ENCODE data around the gene ARHGAP8.

Gene ARHGAP8

DNA sequence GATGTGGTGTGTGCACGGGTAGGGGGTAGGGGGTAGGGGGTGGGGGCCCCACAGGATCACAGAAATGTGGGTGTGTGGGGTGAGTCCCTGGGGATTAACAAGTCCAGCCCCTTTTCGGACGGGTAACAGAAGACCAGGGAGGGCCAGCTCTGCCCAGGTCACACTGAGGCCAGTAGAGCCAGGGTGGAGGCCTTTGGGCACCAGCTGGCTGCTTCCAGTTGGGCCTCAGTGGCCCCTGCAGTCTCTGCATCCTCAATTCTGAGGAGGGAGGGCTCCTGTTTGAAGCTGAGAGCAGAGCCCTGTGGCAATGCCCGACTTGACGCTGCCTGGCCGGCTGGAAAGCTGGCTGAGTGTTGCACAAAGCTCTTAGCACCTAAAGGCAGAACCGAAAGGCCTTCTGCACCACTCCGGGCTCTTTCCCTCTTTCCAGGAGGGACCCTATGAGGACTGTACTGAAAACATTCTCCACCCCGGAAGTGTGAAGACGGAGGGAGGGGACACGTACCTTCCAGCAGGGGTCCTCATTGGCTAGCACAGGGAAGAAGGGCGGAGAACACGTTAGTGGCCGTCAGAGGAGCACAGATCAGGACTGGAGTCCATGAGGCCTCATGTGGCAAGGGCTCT is 137.0 kb downstream of the ARHGAP8 start:
- no peak for DNase-seq (ENCODE audit: low spot score)
- in situ Hi-C loops (cut with MboI; ENCODE audit: low pct_unique_long_range_greater_than_20kb, low sequenced_read_pairs, unreplicated experiment), result no loop called here
- TF ChIP-seq, protein P1, sequence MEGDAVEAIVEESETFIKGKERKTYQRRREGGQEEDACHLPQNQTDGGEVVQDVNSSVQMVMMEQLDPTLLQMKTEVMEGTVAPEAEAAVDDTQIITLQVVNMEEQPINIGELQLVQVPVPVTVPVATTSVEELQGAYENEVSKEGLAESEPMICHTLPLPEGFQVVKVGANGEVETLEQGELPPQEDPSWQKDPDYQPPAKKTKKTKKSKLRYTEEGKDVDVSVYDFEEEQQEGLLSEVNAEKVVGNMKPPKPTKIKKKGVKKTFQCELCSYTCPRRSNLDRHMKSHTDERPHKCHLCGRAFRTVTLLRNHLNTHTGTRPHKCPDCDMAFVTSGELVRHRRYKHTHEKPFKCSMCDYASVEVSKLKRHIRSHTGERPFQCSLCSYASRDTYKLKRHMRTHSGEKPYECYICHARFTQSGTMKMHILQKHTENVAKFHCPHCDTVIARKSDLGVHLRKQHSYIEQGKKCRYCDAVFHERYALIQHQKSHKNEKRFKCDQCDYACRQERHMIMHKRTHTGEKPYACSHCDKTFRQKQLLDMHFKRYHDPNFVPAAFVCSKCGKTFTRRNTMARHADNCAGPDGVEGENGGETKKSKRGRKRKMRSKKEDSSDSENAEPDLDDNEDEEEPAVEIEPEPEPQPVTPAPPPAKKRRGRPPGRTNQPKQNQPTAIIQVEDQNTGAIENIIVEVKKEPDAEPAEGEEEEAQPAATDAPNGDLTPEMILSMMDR (IDR thresholded peaks at IDR 0.05; ENCODE audit: extremely low read depth, insufficient read depth, missing control alignments), result no peak

DNA sequence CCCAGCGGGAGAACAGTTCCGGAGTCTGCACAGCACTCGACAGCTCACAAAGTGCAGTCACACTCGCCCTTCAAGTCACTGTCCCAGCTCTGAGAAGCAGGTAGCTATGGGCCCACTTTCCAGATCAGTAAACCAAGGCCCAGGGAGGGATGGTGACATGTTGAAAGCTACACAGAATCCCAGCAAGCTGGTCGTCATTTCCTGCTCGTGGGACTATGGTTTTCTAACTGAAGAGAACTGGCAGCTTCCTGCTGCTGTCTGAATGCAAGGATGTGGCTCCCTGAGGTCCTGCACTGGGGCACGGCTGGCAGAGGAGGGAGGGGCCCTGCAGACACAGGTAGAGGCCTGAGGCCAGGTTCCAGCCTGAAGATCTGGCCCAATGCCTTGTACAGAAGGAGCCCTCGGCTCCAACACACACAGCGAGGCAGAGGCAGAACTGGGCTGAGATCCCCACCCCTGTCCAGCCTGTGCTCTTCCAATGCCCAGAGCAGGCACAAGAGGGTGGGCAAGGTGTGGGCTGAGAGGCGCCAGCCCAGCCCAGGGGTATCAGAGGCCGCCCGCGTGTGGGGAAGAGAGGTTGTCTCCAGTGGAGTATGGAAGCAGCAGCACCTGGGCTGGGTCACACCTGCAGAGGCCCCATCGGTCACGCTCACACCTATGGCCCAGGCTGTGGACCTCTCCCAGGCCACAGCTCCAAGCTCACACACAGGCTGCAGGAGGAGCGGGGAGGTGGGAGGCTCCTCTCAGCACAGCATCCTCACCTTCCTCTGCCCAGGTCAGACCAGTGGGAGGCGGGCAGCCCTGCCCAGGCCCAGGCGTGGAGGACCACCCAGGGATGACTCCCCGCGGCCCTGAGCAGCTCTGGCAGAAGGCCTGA is 138.3 kb downstream of the ARHGAP8 start:
- in situ Hi-C loops (cut with MboI; ENCODE audit: low pct_unique_long_range_greater_than_20kb, low sequenced_read_pairs, unreplicated experiment), result no loop called here
- TF ChIP-seq, protein P1 (IDR thresholded peaks at IDR 0.05; ENCODE audit: extremely low read depth, insufficient read depth, missing control alignments), result no peak
- DNase-seq (ENCODE audit: low spot score), result no peak

DNA sequence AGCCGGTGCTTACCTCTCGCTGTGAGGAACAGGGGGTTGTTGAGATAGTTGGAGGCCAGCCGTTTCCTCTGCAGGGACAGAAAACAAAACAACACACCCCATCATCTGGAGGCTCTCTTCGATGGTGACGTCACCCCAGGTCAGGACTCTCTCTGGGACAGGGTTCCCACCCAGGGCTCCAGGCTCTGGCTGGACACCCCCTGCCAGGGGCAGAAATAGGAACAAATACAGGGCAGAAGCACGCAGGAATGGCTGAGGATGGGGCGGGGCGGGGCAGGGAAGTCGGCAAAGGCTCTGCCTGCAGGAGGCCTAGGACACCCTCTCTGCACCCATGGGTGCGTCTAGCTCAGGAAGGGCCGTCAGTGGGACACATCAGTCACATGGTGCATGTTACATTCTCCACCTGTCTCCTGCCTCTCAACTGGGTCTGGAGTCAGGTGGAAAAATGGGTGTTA is 138.9 kb downstream of the ARHGAP8 start:
- in situ Hi-C loops (cut with MboI; ENCODE audit: low pct_unique_long_range_greater_than_20kb, low sequenced_read_pairs, unreplicated experiment), result no loop called here
- no peak for DNase-seq (ENCODE audit: low spot score)
- TF ChIP-seq, protein P1 (IDR thresholded peaks at IDR 0.05; ENCODE audit: extremely low read depth, insufficient read depth, missing control alignments), result no peak

DNA sequence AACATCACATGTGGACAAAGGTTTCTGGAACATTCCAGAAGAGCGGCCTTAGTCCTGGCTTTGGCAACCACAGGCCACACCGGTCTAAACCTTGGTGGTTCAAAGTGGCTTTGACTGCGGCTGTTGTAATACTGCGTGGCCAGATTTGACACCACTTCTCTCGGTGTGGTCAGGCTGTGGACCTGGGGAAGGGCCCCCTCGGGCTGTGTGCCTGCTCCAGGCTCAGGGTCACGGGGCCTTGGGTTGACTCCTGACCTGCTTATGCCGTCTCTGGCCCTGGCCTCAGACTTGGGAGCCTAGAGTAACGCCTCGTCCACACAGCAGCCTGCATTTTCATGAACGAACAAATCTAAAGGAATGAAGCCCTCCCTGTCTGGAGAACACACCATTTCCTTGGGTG is 139.4 kb downstream of the ARHGAP8 start:
- in situ Hi-C loops (cut with MboI; ENCODE audit: low pct_unique_long_range_greater_than_20kb, low sequenced_read_pairs, unreplicated experiment), result no loop called here
- DNase-seq (ENCODE audit: low spot score), result no peak

DNA sequence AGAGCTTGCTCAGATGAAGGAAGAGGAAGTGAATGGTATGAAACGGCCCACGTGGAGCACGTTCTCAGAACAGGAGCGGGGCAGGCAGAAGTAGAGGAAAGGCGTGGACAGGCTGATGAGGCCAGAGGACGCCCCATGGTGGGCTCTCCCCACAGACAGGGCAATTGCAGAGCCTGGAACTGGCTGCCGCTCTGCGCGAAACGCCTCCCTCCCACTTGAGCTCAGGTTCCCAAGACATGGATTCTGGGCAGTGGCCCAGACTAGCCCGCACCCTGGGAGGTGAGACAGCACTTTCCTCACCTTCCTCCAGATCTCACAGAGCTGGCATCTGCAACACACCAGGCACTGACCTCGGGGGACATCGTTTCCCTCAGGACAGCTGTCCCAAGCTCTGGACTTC is 139.9 kb downstream of the ARHGAP8 start:
- no peak for DNase-seq (ENCODE audit: low spot score)
- in situ Hi-C loops (cut with MboI; ENCODE audit: low pct_unique_long_range_greater_than_20kb, low sequenced_read_pairs, unreplicated experiment), result no loop called here
- TF ChIP-seq, protein P1 (IDR thresholded peaks at IDR 0.05; ENCODE audit: extremely low read depth, insufficient read depth, missing control alignments), result no peak

More for the DNA sequence above, 139.4 kb downstream of the ARHGAP8 start:
- TF ChIP-seq, protein P1 (IDR thresholded peaks at IDR 0.05; ENCODE audit: extremely low read depth, insufficient read depth, missing control alignments), result no peak

DNA sequence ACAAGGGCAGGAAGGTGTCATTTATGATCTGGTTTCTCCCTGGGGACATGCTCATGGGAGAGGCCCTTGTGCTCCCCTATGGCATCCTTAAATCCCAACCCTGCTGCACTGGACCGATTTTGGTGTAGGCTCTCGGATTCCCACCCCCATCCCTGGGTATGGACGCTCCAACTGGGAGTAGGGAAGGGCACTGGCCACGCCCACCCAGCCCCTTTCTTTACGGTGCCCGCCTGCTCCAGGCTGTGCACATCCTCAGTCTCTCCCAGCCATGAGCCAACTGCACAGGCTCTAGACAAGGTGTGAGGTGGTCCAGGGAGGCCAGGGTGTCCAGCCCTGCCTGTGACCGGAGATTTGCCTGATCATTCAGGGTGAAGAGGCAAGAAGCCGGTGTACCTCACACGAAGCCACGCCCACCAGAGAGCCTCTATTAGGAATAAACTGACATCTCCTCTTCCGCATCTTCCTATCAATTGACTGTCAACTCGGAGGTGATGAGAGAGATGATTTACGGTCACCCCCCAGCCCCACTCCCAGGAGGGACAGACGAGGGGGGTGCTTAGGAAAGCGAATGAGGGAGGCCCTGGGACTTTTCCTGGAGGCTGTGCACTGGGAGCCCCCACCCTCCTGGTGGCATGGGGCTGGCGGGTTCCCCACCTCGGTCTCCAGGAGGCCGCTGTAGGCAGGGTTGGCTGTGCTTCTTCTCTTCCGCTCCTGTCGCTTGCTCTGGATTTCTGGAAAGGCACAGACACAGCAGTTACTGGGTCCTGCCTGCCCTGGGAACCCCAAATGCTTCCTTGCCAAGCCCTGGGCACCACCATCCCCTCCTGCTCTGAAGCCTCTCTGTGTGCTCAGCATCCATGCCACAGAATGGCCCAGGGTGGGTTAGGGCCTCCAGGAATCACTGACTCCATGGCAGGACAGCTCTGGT is 140.7 kb downstream of the ARHGAP8 start:
- no peak for DNase-seq (ENCODE audit: low spot score)
- in situ Hi-C loops (cut with MboI; ENCODE audit: low pct_unique_long_range_greater_than_20kb, low sequenced_read_pairs, unreplicated experiment), result no loop called here
- TF ChIP-seq, protein P1 (IDR thresholded peaks at IDR 0.05; ENCODE audit: extremely low read depth, insufficient read depth, missing control alignments), result no peak
